H9 (cell line): ENCODE data around the gene IGFL4. TPM values are rescaled to one million over a fixed set of nuclear protein-coding genes. Genes with fewer than 3 reads are reported as not detected.
A peak's percentile ranks its signal among the peaks of the same experiment; 100 is the strongest.

ENCODE experiments used
- DNase-seq: peaks from one replicate; pipeline ENCODE4 v3.0.0-alpha.2; 2017
- H2AFZ ChIP-seq: one replicate; pipeline ENCODE4 v1.6.1; 2013; ENCODE audit warnings: mild to moderate bottlenecking, low read length, control low read depth, moderate library complexity
- H2AK5ac ChIP-seq: 2 replicates; pipeline ENCODE4 v1.6.1; 2013; ENCODE audit warnings: low read length, control low read depth, mixed read lengths; ENCODE audit not compliant: insufficient read length
- H2BK120ac ChIP-seq: one replicate; pipeline ENCODE4 v1.6.1; 2013; ENCODE audit warnings: low read depth, mild to moderate bottlenecking, low read length, control low read depth, inconsistent platforms; ENCODE audit not compliant: poor library complexity, severe bottlenecking
- H2BK12ac ChIP-seq: 2 replicates; pipeline ENCODE4 v1.6.1; 2013; ENCODE audit warnings: low read length, control low read depth, mixed read lengths, low read depth; ENCODE audit not compliant: insufficient read length
- H2BK15ac ChIP-seq: 2 replicates; pipeline ENCODE4 v1.6.1; 2013; ENCODE audit warnings: low read depth, low read length, control low read depth
- H2BK20ac ChIP-seq: one replicate; pipeline ENCODE4 v1.6.1; 2013; ENCODE audit warnings: low read depth, mild to moderate bottlenecking, low read length, control low read depth, inconsistent platforms; ENCODE audit not compliant: poor library complexity, severe bottlenecking
- H2BK5ac ChIP-seq: 2 replicates; pipeline ENCODE4 v1.6.1; 2013; ENCODE audit warnings: low read length, control low read depth, mixed read lengths; ENCODE audit not compliant: insufficient read length
- H3K14ac ChIP-seq: 2 replicates; pipeline ENCODE4 v1.6.1; 2013; ENCODE audit warnings: low read length, control low read depth; ENCODE audit not compliant: insufficient read depth
- H3K18ac ChIP-seq: 2 replicates; pipeline ENCODE4 v1.6.1; 2013; ENCODE audit warnings: low read depth, mild to moderate bottlenecking, mixed read lengths, low read length, control low read depth; ENCODE audit not compliant: insufficient read length
- H3K23ac ChIP-seq: 2 replicates; pipeline ENCODE4 v1.6.1; 2013; ENCODE audit warnings: low read length, control low read depth, mixed read lengths, low read depth; ENCODE audit not compliant: insufficient read length
- H3K23me2 ChIP-seq: 2 replicates; pipeline ENCODE4 v1.6.1; 2013; ENCODE audit warnings: low read depth, mild to moderate bottlenecking, mixed read lengths, low read length, control low read depth; ENCODE audit not compliant: insufficient read length, poor library complexity, severe bottlenecking
- H3K27ac ChIP-seq: 2 replicates; pipeline ENCODE4 v1.5.1; 2013; ENCODE audit warnings: low read length, control low read depth, mixed read lengths, low read depth; ENCODE audit not compliant: insufficient read length
- H3K27me3 ChIP-seq: 2 replicates; pipeline ENCODE4 v1.6.1; 2013; ENCODE audit warnings: low read length, control low read depth, inconsistent platforms; ENCODE audit not compliant: insufficient read depth
- H3K4ac ChIP-seq: 2 replicates; pipeline ENCODE4 v1.6.1; 2013; ENCODE audit warnings: low read depth, mild to moderate bottlenecking, control low read depth, inconsistent platforms, low read length, moderate library complexity
- H3K4me1 ChIP-seq: 2 replicates; pipeline ENCODE4 v1.6.1; 2013; ENCODE audit warnings: low read length, control low read depth, inconsistent platforms; ENCODE audit not compliant: insufficient read depth
- H3K4me2 ChIP-seq: 2 replicates; pipeline ENCODE4 v1.6.1; 2013; ENCODE audit warnings: low read length, control low read depth, mixed read lengths; ENCODE audit not compliant: insufficient read length, insufficient read depth
- H3K56ac ChIP-seq: 2 replicates; pipeline ENCODE4 v1.6.1; 2013; ENCODE audit warnings: low read depth, mild to moderate bottlenecking, mixed read lengths, low read length, control low read depth; ENCODE audit not compliant: insufficient read length
- H3K79me1 ChIP-seq: 2 replicates; pipeline ENCODE4 v1.6.1; 2013; ENCODE audit warnings: low read depth, mild to moderate bottlenecking, moderate library complexity, low read length, control low read depth, inconsistent platforms; ENCODE audit not compliant: insufficient read depth, poor library complexity, severe bottlenecking
- H3K79me2 ChIP-seq: 2 replicates; pipeline ENCODE4 v1.6.1; 2013; ENCODE audit warnings: low read length, control low read depth, inconsistent platforms; ENCODE audit not compliant: insufficient read depth
- H3K9ac ChIP-seq: 2 replicates; pipeline ENCODE4 v1.6.1; 2013; ENCODE audit warnings: low read length, control low read depth, mixed read lengths; ENCODE audit not compliant: insufficient read length; ENCODE audit errors: extremely low read depth
- H3K9me3 ChIP-seq: one replicate; pipeline ENCODE4 v1.6.1; 2013; ENCODE audit warnings: low read depth, low read length, inconsistent platforms; ENCODE audit not compliant: control insufficient read depth
- H3T11ph ChIP-seq: one replicate; pipeline ENCODE4 v1.6.1; 2013; ENCODE audit warnings: mild to moderate bottlenecking, low read length, control low read depth, inconsistent platforms
- H4K20me1 ChIP-seq: one replicate; pipeline ENCODE4 v1.6.1; 2013; ENCODE audit not compliant: control insufficient read depth, insufficient read length, insufficient read depth
- H4K5ac ChIP-seq: 2 replicates; pipeline ENCODE4 v1.6.1; 2013; ENCODE audit warnings: low read depth, mild to moderate bottlenecking, mixed read lengths, low read length, control low read depth; ENCODE audit not compliant: insufficient read length
- H4K8ac ChIP-seq: replicated peaks from 2 replicates; pipeline ENCODE4 v1.6.1; 2013; ENCODE audit warnings: low read length, control low read depth, mixed read lengths, low read depth; ENCODE audit not compliant: insufficient read length
- H4K91ac ChIP-seq: 2 replicates; pipeline ENCODE4 v1.6.1; 2013; ENCODE audit warnings: low read depth, mild to moderate bottlenecking, moderate library complexity, mixed read lengths, low read length, control low read depth; ENCODE audit not compliant: insufficient read length
- H3K27ac Mint-ChIP-seq, 3 experiments: 2 replicates in 2 of 3; 3 replicates in 1 of 3; pipeline ENCODE4 v1.8.0; 2020 to 2021; ENCODE audit warnings: mixed read lengths in 3 of 3, mild to moderate bottlenecking in 1 of 3, moderate library complexity in 1 of 3
- H3K27me3 Mint-ChIP-seq: 2 replicates; pipeline ENCODE4 v1.8.0; 2021; ENCODE audit warnings: low read depth, mild to moderate bottlenecking, moderate library complexity, mixed read lengths
- H3K36me3 Mint-ChIP-seq, 3 experiments: 2 replicates in 2 of 3; 3 replicates in 1 of 3; pipeline ENCODE4 v1.8.0; 2020 to 2021; ENCODE audit warnings: low read depth in 3 of 3, mixed read lengths in 3 of 3; ENCODE audit not compliant: insufficient read depth in 1 of 3
- H3K4me1 Mint-ChIP-seq, 2 experiments: 2 replicates each; pipeline ENCODE4 v1.8.0; 2020; ENCODE audit warnings: mixed read lengths in 2 of 2
- H3K4me3 Mint-ChIP-seq, 2 experiments: 2 replicates in 1 of 2; 3 replicates in 1 of 2; pipeline ENCODE4 v1.8.0; 2020 to 2021; ENCODE audit warnings: mild to moderate bottlenecking in 2 of 2, mixed read lengths in 2 of 2, moderate library complexity in 1 of 2
- H3K9me3 Mint-ChIP-seq, 2 experiments: 2 replicates in 1 of 2; 3 replicates in 1 of 2; pipeline ENCODE4 v1.8.0; 2020; ENCODE audit warnings: mild to moderate bottlenecking in 2 of 2, mixed read lengths in 2 of 2, moderate library complexity in 1 of 2
- whole genome bisulfite sequencing: extraction: QIAGEN DNeasy Blood & Tissue Kit; methylation state at CpG from one replicate; pipeline ENCODE4 v1.1.7; 2013; ENCODE audit warnings: missing lambda C conversion rate, low lambda C conversion rate, mixed read lengths; ENCODE audit not compliant: insufficient read length; ENCODE audit errors: extremely low coverage; 5-methylcytosine and 5-hydroxymethylcytosine counted together
- total RNA-seq: library from RNA; stranded (reverse); gene quantifications from 2 replicates; pipeline ENCODE4 v1.2.1, GENCODE V29; 2021
- TF ChIP-seq, protein P1 (sequence below): fragments of 200-600 bp; sonication (generic); conservative IDR thresholded peaks from 3 replicates; pipeline ENCODE4 v1.8.0; 2021; ENCODE audit warnings: antibody characterized with exemption, mild to moderate bottlenecking

IGFL4 gene
- total RNA-seq, 1 experiment from 2014 or later = 0.33 TPM

DNA sequence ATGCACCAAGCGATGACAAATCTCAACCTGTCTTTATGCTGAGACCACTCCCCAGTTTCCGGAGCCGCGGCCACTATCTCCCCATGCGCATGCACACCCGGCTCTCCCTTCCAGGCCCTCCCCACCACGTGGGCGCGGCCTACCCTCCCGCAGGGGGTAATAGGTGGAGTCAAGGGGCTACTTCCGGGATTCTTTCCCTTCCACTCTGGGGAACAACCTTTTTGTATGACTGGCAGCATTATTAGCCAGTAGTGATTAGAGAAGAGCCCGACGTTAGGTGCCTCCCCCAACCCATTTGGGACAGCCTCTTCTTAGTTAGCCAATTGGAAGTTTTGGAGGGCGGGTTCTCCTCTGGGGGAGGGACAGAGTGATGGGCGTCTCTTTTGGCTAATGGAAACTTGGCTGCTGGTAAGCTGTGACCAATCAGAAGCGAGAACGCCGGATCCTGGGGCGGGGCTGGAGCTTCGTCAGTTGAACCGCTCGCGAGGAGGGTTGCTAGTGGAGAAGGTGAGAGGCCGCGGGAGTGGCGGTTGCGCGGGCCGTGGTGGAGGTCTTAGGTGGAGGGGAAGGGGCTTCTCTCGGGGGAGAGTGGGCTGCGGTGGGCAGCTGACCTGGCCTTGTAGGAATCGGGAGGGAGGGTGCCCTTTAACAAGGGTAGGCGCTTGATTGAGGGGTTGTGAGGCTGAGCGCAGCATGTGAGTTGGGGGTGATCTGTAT lies 45.6 kb downstream of the IGFL4 start, which contains the start of gene CCDC61:
Gene CCDC61 (plus strand): TSS at position 470 of the 717 bp plus-strand sequence. CDS start 7,552 bp downstream, outside the sequence.
- peaks cover 10 to 27% of the 10 kb centered on the region in 2 experiments for H3K4me1 Mint-ChIP-seq
- Histone ChIP-seq H3K23ac (no peak within 1 kb of the TSS), H3K27me3 (no peaks in the 10 kb centered on the region), H3K4me2 (peak within 1 kb of the TSS; percentile 94), H4K20me1 (no peaks in the 10 kb centered on the region), H3K4me1 (no peaks in the 10 kb centered on the region), H3K18ac (no peak within 1 kb of the TSS), H4K5ac (no peak within 1 kb of the TSS), H3K79me2 (0 out of 2 replicates have a peak, but pooled peaks cover 5% of the 10 kb centered on the region), H2BK20ac (no peak within 1 kb of the TSS), H3K27ac (no peak within 1 kb of the TSS), H3T11ph (no peak within 1 kb of the TSS), H2BK15ac (no peak within 1 kb of the TSS), H2BK120ac (no peak within 1 kb of the TSS), H2BK5ac (no peak within 1 kb of the TSS), H4K91ac (no peak within 1 kb of the TSS), H2AK5ac (no peak within 1 kb of the TSS), H3K23me2 (peaks cover 7% of the 10 kb centered on the region), H3K9me3 (no peaks in the 10 kb centered on the region), H3K9ac (peak within 1 kb of the TSS; percentile 76), H4K8ac (no peak within 1 kb of the TSS), H3K79me1 (peaks cover 3% of the 10 kb centered on the region), H2AFZ (peak within 1 kb of the TSS; percentile 90), H2BK12ac (no peak within 1 kb of the TSS), H3K4ac (no peak within 1 kb of the TSS), H3K14ac (no peak within 1 kb of the TSS), H3K56ac (no peak within 1 kb of the TSS)
- 0 out of 5 replicates have a peak within 1 kb of the TSS, but pooled peaks of 1 of the 2 experiments have one; percentile 59 for H3K4me3 Mint-ChIP-seq
- peak; percentile 98 for DNase-seq
- no peaks in the 10 kb centered on the region; a peak in 2 of 5 replicates for H3K9me3 Mint-ChIP-seq
- H3K27me3 Mint-ChIP-seq = peaks cover 8% of the 10 kb centered on the region
- peaks cover 6 to 7% (median 6%) of the 10 kb centered on the region in 3 experiments; a peak in 6 of 7 replicates for H3K36me3 Mint-ChIP-seq
- no CpG with 5 or more reads among the region's 34 CpGs for WGBS
- H3K27ac Mint-ChIP-seq = no peak within 1 kb of the TSS
- TF ChIP-seq, protein P1, sequence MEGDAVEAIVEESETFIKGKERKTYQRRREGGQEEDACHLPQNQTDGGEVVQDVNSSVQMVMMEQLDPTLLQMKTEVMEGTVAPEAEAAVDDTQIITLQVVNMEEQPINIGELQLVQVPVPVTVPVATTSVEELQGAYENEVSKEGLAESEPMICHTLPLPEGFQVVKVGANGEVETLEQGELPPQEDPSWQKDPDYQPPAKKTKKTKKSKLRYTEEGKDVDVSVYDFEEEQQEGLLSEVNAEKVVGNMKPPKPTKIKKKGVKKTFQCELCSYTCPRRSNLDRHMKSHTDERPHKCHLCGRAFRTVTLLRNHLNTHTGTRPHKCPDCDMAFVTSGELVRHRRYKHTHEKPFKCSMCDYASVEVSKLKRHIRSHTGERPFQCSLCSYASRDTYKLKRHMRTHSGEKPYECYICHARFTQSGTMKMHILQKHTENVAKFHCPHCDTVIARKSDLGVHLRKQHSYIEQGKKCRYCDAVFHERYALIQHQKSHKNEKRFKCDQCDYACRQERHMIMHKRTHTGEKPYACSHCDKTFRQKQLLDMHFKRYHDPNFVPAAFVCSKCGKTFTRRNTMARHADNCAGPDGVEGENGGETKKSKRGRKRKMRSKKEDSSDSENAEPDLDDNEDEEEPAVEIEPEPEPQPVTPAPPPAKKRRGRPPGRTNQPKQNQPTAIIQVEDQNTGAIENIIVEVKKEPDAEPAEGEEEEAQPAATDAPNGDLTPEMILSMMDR = no peak
